NOMO-1 treated with DMSO at 0.1 percent for 48 hours (cell line): ENCODE results near the gene NOTCH1.

Experiments
- DNase-seq: peaks from one replicate; lab custom pipeline; 2025; ENCODE audit not compliant: unreplicated experiment; lab: John Stamatoyannopoulos, UW

The NOTCH1 gene

DNA sequence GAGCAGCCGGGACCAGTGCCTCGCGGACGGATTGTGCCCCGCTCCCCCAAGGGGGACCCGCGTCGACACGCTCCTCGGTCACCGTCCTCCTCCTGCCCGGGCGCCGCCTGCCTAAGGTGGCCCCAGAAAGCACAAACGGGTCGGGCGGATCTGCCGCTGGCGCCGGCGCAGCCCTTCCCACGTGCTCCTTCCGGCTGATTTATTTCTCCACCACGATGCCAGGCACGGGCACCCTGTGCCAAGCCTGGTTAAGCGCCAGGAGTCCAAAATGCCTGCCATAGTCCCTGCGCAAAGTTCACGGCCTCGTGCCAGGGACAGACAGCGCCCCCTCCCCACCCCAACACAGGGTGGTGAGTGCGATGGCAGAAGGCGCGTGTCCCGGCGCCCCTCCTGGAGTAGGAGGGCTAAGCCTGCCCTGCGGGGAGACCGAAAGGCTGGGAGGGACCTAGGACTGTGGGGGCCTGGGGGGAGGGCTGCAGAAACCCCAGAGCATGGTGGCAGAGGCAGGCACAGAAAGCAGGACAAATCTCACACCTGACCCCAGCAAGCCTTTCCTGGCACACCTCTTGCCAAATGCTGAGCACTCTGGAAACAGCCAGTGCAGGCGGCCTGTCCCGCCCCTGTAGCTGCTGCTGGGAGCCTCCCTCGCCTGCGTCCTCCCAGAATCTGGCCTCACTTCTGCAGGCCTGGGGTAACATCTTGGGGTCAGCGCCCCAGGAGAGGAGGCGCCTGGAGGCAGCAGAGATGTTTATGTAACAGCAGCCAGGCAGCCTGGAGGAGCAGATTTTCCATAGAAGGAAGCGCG is 1.1 kb upstream of the NOTCH1 start:
- DNase-seq, result peak; percentile 45

DNA sequence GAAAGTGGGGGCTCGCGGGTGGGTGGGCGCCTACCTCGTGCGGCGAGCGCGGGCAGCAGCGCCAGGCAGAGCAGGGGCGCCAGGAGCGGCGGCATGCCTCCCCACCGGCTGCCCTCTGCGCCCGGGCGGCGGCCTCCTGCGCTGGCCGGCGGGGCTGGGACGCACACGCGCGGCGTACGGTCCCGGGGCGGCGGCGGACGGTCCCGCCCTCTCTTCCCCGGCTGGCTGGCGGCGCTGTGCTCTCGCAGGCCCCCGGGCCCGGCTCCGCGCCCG is 220 bp downstream of the NOTCH1 start:
- DNase-seq, result no peak

DNA sequence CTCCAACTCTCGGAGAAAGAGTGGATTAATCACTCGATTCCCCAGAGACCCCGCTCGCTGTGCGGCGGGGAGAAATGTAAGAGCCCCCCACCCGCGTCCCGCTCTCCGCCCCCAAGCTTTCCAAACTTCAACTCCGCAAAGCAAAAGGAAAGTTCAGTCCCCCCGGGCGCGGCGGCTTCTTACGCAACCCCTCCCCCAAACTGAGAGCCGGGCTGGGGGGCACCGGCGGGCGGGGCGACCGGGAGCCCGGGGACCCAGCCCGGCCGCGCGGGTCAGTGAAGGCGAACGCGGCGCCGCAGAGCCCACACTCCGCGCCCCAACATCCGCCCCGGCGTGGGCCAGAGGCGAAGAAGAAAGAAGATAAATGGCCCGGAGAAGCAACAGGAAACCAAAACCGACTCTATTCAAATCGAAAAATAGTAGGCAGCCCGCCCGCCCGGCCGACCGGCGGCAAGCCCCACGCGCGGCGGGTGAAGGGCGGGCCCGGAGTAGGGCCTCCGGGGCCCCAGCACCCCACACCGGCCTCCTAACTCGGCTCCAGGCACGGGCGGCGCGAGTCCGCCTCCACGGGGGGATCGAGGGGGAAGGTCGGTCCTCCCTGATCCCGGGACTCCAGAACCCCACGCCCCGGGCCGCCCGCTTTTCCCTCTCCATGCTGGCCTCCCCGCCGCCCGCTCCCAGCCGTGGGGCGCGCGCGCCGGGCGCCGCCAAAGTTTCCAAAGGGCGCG is 720 bp downstream of the NOTCH1 start:
- peak; percentile 17 for DNase-seq

DNA sequence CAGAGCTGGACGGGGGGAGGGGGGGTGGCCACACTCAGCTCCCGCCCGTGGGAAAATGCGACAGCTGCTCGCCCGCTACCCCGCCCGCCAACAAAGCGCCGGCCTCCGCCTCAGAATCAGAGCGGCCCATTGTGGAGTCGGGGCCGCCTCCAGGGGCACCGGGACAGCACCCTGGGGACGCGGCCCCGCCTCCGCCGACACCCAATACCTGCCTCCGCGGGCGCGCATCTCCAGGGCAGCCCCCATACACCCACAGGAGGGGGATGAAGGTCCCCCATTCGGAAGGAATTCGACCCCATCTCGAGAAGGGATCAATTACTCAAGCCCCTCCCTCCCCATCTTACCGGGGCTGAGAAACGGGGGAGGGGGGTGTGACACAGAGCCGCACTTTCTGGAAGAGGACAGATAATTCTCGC is 1.3 kb downstream of the NOTCH1 start:
- DNase-seq, result no peak

DNA sequence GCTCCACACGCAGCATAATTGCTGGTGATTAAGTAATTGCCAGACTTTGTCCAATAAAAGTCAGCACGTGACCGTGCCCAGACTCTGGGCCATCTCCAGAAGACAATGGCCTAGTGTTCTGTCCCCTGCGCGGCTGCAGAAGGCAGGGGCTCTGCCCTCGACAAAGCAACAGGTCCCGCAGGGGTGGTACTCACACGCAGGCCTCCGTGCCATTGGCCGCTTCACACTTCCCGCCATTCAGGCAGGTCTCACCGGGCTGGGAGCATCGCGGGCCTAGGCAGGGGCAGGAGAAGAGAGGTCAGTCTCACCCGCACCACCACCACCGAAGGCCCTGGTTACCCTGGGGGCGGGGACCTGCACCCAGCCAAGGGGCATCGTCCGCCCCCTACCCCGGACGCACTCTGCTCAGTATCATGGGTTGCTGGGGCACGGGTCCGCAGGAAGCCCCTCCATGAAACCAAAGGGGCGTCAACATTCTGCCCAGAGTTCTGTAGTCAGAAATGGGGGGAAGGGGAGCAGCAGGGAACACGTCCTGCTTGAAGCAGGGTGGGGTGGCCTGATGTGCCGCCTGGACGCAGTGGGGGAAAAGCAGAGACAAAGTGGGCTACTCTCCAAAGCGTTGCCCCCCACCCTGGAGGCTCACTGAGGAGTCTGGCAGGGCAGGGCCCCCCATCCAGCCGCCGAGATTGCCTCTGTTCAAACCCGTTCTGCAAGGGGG is 1.9 kb downstream of the NOTCH1 start:
- no peak for DNase-seq

DNA sequence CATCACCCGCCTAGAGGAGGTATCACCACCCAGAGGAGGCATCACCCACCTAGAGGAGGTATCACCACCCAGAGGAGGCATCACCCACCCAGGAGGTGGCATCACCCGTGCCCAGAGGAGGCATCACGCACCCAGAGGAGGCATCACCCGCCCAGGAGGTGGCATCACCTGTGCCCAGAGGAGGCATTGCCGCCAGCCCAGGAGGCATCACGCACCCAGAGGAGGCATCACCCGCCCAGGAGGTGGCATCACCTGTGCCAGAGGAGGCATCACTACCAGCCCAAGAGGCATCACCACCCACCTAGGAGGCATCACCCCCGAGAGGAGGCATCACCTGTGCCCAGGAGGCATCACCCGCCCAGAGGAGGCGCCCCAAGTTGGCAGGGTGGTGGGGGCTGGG is 2.6 kb downstream of the NOTCH1 start:
- DNase-seq, result no peak

DNA sequence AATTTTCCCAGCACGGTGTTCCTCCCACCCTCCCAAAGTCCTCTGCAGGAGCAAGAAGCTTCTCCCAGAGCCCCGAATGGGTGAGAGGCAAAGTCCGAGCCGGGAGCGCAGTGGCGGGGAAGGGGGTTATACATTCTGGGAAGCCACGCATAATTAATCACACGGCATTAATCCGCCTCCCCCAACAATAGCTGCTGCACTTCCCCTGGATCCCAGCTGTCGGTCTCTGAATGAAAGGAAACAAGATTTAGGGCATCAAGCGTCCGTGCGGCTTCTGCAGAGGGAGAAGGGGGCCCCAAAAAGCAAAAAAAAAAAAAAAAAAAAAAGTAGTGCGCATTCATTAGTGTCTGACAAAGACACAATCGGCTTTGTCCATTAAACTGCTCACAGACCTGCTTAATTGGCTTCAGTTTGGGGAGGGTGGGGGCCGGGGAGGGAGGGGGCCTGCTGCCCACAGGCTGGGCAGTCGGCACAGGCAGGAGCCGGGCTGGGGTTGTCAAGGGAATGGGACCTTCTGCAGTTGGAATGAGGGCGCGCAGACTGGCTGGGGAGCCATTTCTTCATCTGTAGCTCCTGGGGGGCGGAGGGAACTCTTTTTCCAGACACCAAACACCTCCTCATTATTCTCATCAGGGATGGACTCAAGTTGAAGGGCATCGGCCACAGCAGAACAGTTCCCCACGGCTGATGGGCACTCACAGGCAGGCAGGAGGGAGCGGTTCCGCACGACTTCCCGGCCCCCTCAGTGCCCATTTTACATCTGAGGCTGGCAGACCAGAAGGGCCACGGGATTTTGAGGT is 3.4 kb downstream of the NOTCH1 start:
- DNase-seq, result no peak

DNA sequence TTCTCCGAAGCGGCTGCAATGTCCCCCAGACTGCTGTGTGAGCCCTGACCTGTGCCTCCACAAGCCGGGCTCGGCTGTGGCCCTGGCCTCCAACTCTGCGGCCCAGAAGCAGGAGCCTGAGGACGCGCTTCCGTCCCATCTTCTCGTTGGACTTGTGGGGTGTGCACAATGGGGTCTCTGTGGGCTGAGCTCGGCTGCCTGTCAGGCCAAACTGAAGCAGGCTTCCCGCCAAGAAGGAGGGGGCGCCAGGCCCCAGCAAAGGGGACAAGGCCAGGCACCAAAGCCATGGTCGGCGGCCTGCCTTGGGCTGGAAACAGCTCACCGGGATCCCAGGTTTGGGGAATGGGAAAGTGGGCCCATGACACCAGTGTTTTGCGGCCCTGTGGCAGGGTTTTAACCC is 4.1 kb downstream of the NOTCH1 start:
- DNase-seq, result no peak

DNA sequence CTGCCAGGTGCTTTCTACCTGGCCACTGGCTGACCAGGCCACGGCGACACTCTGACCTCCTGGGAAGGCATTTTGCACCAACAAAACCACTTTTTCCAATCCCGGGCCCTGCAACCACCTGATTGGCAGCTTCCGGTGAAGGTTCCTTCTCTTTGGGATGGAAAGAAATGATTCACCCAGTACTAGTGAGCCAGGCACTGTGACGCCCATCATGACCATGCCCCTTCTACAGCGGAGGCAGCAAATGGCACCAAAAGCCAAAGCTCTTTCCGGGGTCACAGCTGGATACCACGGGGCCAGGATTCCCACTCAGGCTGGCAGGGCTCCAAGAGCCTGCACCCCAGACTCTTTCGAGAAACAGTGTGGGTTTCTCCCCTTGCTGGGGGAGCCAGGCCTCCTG is 4.7 kb downstream of the NOTCH1 start:
- no peak for DNase-seq

DNA sequence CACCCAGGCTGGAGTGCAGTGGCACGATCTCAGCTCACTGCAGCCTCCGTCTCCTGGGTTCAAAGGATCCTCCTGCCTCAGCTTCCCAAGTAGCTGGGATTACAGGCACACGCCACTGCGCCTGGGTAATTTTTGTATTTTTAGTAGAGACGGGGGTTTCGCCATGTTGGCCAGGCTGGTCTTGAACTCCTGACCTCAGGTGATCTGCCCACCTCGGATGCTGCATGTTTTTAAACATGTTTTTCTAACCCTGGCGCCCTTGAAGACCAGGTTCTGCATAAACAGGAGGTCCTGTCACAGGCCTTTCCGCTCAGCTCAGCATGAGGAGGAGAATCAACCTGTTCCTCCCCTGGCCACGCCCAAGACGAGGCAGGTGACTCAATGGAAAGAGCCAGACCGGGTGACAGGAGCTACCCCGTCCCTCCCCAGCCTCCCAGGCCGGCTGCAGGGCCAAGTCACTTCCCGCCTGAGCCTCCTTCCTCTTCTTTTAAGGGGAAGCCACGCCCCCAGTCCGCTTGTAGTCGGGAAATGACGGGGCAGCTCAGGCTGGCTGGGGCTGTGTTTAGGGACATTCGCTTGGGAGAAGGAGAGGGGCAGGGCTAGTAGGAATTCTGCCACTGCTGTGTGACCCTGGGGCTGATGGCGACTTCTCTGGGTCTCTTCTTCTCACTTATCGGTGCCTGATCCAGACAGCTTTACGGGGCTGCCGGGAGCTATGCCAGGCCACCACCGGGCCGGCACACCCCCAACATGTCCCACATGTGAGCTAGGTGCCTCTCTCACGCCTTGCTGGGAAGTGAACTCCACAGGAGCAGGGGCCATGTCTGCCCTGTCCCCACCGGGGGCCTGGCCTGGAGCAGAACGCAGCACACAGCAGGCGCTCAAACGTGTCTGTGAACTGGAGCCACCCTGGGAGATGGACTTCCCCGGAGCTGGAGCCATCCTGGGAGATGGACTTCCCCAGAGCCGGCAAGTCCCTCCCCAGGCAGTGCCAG is 6.1 kb downstream of the NOTCH1 start:
- DNase-seq, result peak; percentile 100

DNA sequence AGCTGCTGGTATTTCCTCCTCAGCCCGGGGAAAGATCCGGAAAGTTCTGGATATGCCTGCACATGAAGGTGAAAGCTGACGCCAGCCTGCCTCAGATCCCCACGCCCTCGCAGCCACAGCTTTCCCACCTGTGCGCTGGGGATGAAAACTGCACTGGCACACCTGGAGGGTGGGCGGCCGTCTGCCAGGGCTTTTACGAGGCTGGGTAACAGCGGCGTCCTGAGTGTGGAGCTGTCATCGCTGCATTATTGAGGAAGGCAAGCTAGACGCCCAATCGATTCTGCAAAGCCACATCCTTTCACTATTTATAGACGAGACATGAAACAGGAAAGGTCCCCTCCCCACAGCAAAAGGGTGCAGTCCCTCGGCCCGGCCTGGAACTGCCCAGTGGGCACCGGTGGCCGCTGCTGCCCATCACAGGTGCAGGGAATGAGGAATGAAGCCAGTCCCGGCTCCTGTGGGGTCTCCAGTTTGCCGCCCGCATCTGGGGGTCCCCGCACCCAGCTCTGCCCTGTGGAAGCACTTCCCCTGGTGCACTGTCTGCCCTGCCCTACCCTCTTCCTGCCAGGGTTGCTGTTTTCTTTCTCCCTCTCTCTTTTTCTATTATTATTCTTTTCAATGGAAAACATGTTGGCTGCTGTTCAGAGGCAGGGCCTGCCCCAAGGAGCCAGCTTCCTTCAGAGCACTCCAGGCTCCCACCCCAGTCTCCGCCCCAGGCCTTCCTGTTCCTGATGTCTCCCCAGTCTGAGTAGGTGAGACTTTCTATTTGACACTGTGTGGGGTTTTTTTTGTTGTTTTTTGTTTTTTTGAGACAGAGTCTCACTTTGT is 7.0 kb downstream of the NOTCH1 start:
- peak; percentile 83 for DNase-seq

DNA sequence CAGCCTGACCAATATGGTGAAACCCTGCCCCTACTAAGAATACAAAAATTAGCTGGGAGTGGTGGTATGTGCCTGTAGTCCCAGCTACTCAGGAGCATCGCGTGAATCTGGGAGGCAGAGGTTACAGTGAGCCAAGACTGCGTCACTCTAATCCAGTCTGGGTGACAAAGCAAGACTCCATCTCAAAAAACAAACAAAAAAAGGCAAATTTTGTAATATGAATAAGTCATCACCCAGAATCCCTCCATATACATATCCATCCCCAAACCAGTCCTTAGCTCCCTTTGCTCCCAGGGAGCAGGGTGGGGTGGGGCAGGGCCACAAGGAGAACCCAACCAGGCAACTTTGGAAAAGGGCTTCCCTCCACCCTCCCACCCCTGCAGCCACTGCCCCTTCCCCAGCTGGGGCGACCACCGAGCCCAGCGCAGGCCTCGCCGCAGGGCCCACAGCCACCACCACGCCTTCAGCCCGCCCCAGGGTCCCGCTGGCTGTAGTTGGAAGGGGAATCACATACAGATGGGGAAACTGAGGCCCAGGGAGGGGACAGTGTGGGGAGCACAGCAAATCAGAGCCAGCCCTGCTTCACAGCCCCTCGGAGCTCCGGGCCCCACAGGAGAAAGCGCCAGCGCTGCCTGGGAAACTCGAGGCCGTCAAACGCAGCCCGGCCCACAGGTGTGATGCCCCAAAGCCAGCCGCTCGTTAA is 7.8 kb downstream of the NOTCH1 start:
- DNase-seq, result no peak

DNA sequence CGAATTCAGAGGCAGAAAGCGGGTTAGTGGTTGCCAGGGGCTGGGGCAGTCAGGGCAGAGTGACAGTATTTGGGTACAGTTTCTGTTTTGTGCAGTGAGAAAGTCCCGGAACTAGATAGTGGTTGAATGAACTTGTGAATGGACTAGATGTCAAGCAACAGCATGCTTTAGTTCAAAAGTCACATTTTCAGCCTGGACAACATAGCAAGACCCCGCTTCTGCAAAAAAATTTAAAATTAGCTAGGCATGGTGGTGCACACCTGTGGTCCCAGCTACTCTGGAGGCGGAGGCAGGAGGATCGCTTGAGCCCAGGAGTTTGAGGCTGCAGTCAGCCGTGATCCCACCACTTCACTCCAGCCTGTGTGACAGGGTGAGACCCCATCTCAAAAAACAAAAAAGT is 8.4 kb downstream of the NOTCH1 start:
- no peak for DNase-seq

DNA sequence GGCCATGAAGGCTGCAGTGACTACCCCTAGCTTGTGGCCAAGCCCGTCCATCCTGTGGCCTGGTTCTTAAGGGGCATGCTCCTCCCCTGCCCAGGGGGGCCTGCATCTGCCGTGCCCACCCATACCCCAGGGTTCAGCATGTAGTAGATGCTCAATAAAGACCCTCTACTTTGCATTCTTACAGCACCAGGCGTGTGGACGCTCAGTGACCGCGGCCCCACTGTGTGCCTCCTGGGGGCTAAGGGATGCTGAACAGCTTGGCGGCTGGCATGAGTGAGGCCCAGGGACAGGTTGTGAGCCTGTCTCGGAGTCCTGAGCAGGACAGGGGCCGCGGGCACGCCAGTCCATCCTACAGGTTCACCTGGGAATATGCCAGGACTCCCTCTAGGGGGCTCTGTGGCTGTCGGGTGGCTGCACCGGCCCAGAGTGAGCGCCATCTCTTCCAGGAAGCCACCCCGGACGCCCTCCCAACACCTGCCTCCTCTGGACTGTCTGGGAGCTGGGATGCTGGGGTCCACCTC is 9.1 kb downstream of the NOTCH1 start:
- no peak for DNase-seq

DNA sequence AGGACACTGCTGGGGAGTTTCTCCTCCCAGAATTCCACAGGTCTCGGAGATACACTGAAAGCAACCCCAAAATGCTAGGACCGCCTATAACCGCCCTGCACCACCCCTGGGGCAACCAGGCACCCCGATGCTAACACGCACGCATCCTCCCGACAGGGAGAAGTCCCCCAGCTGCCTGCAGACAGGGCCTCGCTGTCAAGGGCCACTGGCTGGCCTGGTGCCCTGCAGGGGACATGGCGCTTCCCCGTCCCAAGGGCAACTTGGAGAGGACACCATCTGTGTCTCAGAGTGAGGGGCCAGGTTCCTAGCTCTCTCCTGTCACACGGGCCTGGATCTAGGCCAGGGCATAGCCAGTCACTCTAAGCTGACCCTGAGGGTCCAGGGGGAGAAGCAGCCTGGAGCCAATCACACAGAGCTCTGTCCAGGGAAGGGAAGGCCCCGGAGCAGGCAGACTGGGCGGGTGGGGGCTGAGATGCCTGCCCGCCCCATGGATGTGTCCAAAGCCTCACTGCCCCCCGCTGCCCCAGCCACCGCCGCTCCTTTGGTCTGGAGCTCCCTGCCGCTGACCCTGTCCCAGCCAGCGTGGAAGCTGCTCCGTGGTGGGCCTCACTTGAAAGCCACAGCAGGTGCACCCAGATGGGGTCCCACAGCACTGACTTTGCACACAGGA is 9.7 kb downstream of the NOTCH1 start:
- DNase-seq, result no peak

DNA sequence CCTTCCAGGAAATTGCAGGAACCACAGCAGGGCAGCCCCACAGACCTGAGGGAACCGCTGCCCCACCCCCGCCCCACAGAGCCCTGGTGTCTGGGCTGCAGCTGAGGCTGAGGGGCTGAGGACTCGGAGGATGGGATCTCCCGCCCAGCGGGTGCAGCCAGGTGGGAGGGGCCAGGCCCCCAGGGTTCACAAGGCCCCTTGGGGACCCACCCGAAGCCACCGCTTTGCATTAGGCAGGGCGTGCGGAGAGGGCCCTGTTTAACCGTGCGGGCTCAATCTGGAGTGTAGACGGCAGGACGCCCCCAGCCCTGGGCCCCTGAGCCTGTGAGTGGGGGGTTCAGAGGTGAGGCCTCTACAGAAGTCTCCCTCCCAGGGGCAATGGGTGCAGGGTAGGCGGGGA is 10.8 kb downstream of the NOTCH1 start:
- no peak for DNase-seq

DNA sequence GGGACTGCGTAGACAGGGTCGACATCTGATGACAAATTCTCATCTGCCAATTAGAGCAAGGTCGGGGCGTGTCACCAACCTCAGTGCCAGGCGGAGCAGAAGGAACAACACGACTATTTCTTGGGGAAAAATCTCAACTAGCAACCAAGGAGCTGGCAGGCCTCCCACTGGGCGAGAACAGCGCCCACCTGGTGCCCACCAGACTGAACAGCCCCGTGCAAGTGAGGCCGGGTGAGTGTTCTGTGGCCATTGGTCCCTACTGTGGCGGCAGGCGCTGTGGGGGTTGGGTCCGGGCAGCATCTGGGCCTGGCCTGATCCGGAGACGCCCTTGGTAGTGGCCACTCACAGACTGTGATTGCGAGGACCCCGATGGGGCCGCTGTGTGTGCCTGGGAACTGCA is 11.5 kb downstream of the NOTCH1 start:
- DNase-seq, result no peak

DNA sequence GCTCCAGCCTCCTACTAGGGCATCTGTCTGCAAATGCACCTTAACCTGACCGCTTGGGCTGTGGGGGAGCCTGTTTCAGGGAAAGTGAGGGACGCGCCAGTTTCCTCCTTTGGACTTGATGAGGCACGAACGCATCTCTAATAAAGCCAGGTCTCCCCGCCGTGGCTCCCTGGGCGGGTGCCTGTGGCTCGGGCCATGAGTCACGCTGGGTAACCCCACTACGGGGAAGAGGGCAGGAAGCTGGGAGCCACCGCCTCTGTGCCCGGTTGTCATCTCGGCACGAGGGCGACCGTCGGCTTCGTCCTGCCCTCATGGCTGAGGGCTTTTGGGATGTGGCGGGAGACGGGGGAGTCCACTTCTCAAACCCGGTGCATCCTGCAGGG is 12.1 kb downstream of the NOTCH1 start:
- no peak for DNase-seq
